Gastrocnemius medialis (tissue), 4 donors: ENCODE measurements around the gene APPBP2.

ENCODE experiments used
- CTCF ChIP-seq, 5 experiments: fragments of 450-650 bp in 3 of 5; fragments of 200-600 bp in 2 of 5; sonication (generic) in 2 of 5; IDR thresholded peaks in 4 of 5; conservative IDR thresholded peaks in 1 of 5; 1 replicate in 4 of 5; 2 replicates in 1 of 5; pipeline ENCODE4 v1.5.1; 2016 to 2019; ENCODE audit warnings: antibody characterized with exemption in 5 of 5, mild to moderate bottlenecking in 3 of 5, moderate library complexity in 3 of 5
- POLR2A ChIP-seq, 2 donors: fragments of 450-650 bp; IDR thresholded peaks; one replicate each; pipeline ENCODE4 v1.6.1; 2017; ENCODE audit warnings: antibody characterized with exemption in 2 of 2, mild to moderate bottlenecking in 2 of 2, moderate library complexity in 2 of 2

- TF ChIP-seq CTCF (IDR thresholded peaks at IDR 0.05 in 4 of 5, conservative IDR thresholded peaks at IDR 0.05 in 1 of 5) (no peak), POLR2A (IDR thresholded peaks at IDR 0.05) (no peak)
These were observed 109.6 kb downstream of the APPBP2 start for GRCh38 chr17:60416368-60416925.
